Neural crest cell (in vitro differentiated cells): ENCODE measurements around the gene JUNB. TPM values are rescaled to one million over a fixed set of nuclear protein-coding genes. Genes with fewer than 3 reads are reported as not detected.
A peak's percentile ranks its signal among the peaks of the same experiment; 100 is the strongest.

Source experiments
- DNase-seq: peaks from one replicate; pipeline ENCODE4 v3.0.0; 2021; ENCODE audit warnings: low read depth, mixed read lengths, low spot score
- H3K27ac Mint-ChIP-seq: one replicate; pipeline ENCODE4 v1.8.0; 2021; ENCODE audit warnings: mild to moderate bottlenecking, mixed read lengths; ENCODE audit not compliant: unreplicated experiment
- H3K27me3 Mint-ChIP-seq: 2 replicates; pipeline ENCODE4 v1.8.0; 2021; ENCODE audit warnings: low read depth, mild to moderate bottlenecking, mixed read lengths
- H3K36me3 Mint-ChIP-seq: 2 replicates; pipeline ENCODE4 v1.8.0; 2021; ENCODE audit warnings: low read depth, mild to moderate bottlenecking, mixed read lengths
- H3K4me1 Mint-ChIP-seq: 2 replicates; pipeline ENCODE4 v1.8.0; 2021; ENCODE audit warnings: mixed read lengths
- H3K4me3 Mint-ChIP-seq: one replicate; pipeline ENCODE4 v1.8.0; 2021; ENCODE audit warnings: mild to moderate bottlenecking, mixed read lengths
- H3K9me3 Mint-ChIP-seq: 2 replicates; pipeline ENCODE4 v1.8.0; 2021; ENCODE audit warnings: mixed read lengths
- CTCF ChIP-seq: fragments of 200-600 bp; sonication (generic); conservative IDR thresholded peaks from 2 replicates; pipeline ENCODE4 v1.5.0; 2021; ENCODE audit warnings: antibody characterized with exemption, mild to moderate bottlenecking
- total RNA-seq: library from RNA; stranded (reverse); gene quantifications from 2 replicates; pipeline ENCODE4 v1.2.1, GENCODE V29; 2021

The JUNB gene
- total RNA-seq, 1 donor from 2014 or later: 9.6 TPM

- DNase-seq: no peak
- no peak for TF ChIP-seq CTCF
- peaks cover 11% of the 10 kb centered on the region for H3K36me3 Mint-ChIP-seq
- no peaks in the 10 kb centered on the region for H3K4me1 Mint-ChIP-seq
- H3K27ac Mint-ChIP-seq: no peak within 1 kb of the TSS
- peaks cover 55% of the 10 kb centered on the region for H3K27me3 Mint-ChIP-seq
- no peaks in the 10 kb centered on the region for H3K9me3 Mint-ChIP-seq
- no peak within 1 kb of the TSS for H3K4me3 Mint-ChIP-seq
Observed at GRCh38 chr19:12751635-12752034, 39.7 kb upstream of the JUNB start, which contains the start of gene BEST2. BEST2 (plus strand) TSS chr19:12751791; CDS start chr19:12752593, 802 bp downstream.

GRCh38 chr19:12752056-12752781 is 39.1 kb upstream of the JUNB start:
- TF ChIP-seq CTCF: no peak
- Mint-ChIP-seq H3K27me3 (peaks cover 55% of the 10 kb centered on the region), H3K36me3 (peaks cover 11% of the 10 kb centered on the region), H3K9me3 (no peaks in the 10 kb centered on the region), H3K4me3 (no peak overlapping the region), H3K4me1 (peaks cover under 1% of the 10 kb centered on the region), H3K27ac (no peak overlapping the region)
- no peak for DNase-seq

- no peak for DNase-seq
- H3K4me1 Mint-ChIP-seq: peaks cover 13% of the 10 kb centered on the region
- no peak overlapping the region for H3K4me3 Mint-ChIP-seq
- no peak for TF ChIP-seq CTCF
- no peaks in the 10 kb centered on the region for H3K36me3 Mint-ChIP-seq
- H3K9me3 Mint-ChIP-seq: no peaks in the 10 kb centered on the region
- H3K27me3 Mint-ChIP-seq: peaks cover 46% of the 10 kb centered on the region
- H3K27ac Mint-ChIP-seq: no peak overlapping the region
Observed at GRCh38 chr19:12754465-12755196, 36.7 kb upstream of the JUNB start.

GRCh38 chr19:12756150-12756883 is 35.0 kb upstream of the JUNB start:
- peaks cover 17% of the 10 kb centered on the region for H3K4me1 Mint-ChIP-seq
- peaks cover 4% of the 10 kb centered on the region for H3K36me3 Mint-ChIP-seq
- H3K4me3 Mint-ChIP-seq: peak overlapping the region; percentile 24
- TF ChIP-seq CTCF: no peak
- peaks cover 4% of the 10 kb centered on the region for H3K9me3 Mint-ChIP-seq
- peak overlapping the region; percentile 57 for H3K27ac Mint-ChIP-seq
- H3K27me3 Mint-ChIP-seq: peaks cover 31% of the 10 kb centered on the region
- no peak for DNase-seq

GRCh38 chr19:12757544-12758274 is 33.6 kb upstream of the JUNB start:
- peak; percentile 97 for TF ChIP-seq CTCF
- peak overlapping the region; percentile 67 for H3K4me3 Mint-ChIP-seq
- peak; percentile 87 for DNase-seq
- H3K9me3 Mint-ChIP-seq: peaks cover 4% of the 10 kb centered on the region
- H3K27me3 Mint-ChIP-seq: peaks cover 19% of the 10 kb centered on the region
- H3K36me3 Mint-ChIP-seq: peaks cover 4% of the 10 kb centered on the region
- H3K27ac Mint-ChIP-seq: peak overlapping the region; percentile 75
- H3K4me1 Mint-ChIP-seq: peaks cover 17% of the 10 kb centered on the region
